Prostate gland (tissue), 2 donors: ENCODE results near the gene FAM78A.

Experiments used
- CTCF ChIP-seq, 4 experiments: fragments of 200-600 bp in 2 of 4; fragments of 450-650 bp in 2 of 4; sonication (generic) in 2 of 4; IDR thresholded peaks; 1 replicate in 3 of 4; 2 replicates in 1 of 4; pipeline ENCODE4 v1.5.1; 2016 to 2019; ENCODE audit warnings: antibody characterized with exemption in 4 of 4, mild to moderate bottlenecking in 2 of 4, moderate library complexity in 2 of 4
- POLR2A ChIP-seq: fragments of 450-650 bp; IDR thresholded peaks from one replicate; pipeline ENCODE4 v1.6.1; 2016; ENCODE audit warnings: antibody characterized with exemption, mild to moderate bottlenecking

- TF ChIP-seq CTCF (IDR thresholded peaks at IDR 0.05): no peak
- TF ChIP-seq POLR2A: no peak
Observed at GRCh38 chr9:131259916-131260597, 16.3 kb downstream of the FAM78A start.
